KG1 (cell line): ENCODE results near the gene GNG14.
"Not testable (repeated sequence)": the region's sequence is repeated elsewhere in the genome, so short reads cannot be mapped to it uniquely, and the experiment has no call there.

Experiments
- DNase-seq: peaks from one replicate; lab custom pipeline; 2025; lab: John Stamatoyannopoulos, UW

GNG14 gene

DNA sequence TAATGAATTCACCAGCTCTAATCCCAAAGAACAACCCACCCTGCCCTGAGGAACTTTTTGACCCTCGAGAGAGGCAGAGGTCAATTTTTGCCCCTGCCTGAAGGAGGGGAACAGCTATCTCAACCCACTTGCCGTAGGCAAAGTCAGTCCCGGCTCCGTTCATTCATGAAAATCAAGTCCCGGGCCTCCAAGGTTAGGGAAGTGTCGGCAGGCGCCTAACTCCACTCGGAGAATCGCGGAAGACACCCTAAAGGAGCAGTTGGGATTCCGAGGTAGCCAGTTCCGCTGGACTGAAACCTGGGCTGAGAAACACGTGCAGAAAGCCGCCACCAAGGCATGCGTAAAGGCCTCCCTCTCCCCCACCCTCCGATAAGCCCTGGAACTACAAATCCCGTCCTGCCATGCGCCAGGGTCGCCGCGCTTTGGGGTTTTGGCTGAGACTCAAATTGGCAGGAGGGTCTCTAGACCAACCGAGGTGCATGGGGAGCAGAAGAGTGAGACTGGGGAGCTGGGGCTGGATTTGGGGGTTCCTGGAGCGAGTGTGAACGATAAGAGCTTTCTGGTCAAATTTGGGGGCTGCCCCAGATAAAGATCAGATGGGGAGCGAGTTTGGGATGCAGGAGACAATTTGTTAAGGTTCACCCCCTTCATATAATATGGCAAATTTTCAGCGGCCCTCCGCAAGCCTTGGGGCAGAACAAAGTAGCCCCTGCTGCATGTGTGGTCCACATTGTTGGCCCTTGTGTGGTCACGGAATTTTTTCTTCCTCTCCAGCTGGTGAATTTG, 36.0 kb downstream of the GNG14 start, which contains the start of gene TNPO2:
TSS of gene TNPO2 (minus strand) at position 292 of the 786 bp plus-strand sequence. CDS start 2,955 bp downstream, outside the sequence.
- peak; percentile 48 for DNase-seq

GRCh38 chr19:12725612-12726011, 37.8 kb downstream of the GNG14 start:
- not testable (repeated sequence) for DNase-seq

DNA sequence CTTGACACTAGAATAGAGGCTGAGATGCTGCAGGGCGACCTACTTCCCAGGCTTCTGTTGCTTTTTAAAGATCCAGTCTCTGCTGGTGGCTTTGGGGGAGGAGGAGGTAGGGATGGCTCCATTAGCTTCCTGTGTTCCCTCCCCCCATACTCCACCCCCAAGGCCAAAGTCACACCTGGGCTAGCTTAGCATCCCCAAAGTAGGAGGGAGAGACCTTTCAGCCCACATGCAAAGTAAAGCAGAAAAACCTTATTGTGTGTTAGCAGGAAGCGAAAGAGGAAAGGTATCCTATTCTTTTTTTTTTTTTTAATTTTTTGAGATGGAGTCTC, 39.2 kb downstream of the GNG14 start:
- DNase-seq, result no peak

GRCh38 chr19:12727745-12728433, 40.1 kb downstream of the GNG14 start:
- DNase-seq, result no peak

DNA sequence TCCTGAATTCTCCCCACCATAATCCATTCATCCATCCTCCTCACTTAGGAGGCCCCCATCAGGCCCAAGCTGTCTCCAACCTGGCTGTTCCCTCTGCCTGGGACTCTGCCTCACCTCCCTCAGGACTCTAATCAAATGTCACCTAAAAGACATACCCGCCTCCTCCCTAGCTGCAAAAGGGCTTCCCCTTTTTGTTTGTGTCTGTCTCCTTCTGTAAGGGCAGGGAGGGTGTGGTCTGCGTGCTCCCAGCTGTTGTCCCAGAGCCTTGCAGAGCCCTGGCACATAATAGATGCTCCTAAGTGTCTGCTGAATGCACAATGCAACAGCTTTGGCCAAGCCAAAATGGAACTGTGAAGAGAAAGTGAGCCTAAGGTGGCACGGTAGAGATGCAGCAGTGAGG, 42.3 kb downstream of the GNG14 start:
- DNase-seq, result no peak

- DNase-seq, result no peak
Observed at GRCh38 chr19:12731337-12731736, 43.5 kb downstream of the GNG14 start.

GRCh38 chr19:12733369-12734214, 45.8 kb downstream of the GNG14 start:
- DNase-seq, result peak; percentile 33

DNA sequence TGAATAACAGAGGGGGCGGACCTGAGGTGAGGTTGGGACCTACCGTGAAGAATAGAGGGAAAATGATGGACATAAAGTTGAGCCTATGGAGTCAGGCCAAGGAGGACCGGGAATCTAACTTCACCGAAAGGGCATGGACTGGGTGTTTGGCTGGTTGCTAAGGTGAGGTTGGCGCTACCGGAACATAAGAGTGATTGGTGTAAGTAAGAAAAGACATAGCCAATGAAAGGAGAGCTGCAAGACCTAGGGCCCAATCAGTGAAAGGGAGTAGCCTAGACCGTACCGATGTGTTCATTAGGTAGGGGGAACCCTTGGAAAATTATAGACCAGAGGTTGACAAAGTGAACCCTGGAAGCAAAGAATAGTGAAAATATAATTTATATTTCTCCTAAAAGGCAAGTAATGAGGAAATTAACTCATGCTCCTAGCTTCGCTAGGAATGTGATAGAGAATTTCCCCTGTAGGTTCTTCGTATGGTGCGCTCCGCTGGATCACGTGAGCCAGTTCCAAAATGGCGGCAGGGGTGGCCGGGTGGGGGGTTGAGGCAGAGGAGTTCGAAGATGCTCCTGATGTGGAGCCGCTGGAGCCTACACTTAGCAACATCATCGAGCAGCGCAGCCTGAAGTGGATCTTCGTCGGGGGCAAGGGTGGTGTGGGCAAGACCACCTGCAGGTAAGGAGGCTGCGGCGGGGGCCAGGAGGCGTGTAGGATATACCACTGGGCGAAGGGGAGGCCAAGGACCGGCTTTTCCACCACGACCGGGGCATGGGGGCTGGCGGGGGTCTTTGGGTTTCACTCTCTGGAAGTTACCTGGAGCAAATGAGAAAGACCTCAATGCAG, 49.4 kb downstream of the GNG14 start, which contains the start of gene GET3:
TSS of gene GET3 (plus strand) at position 503 of the 840 bp plus-strand sequence. CDS start at position 512, 9 bp downstream.
- peak; percentile 89 for DNase-seq

- no peak for DNase-seq
Observed at GRCh38 chr19:12737835-12738351, 50.1 kb downstream of the GNG14 start.
